ENCODE measurements around the gene LPAR4. TPM values are rescaled to one million over a fixed set of nuclear protein-coding genes. Genes with fewer than 3 reads are reported as not detected.

The LPAR4 gene
- total RNA-seq, 1 experiment from 2014 or later, result not detected

- intact Hi-C loops (cut with micrococcal nuclease), result no loop called here
- POLR2A ChIA-PET, result no interaction called here
- no peak overlapping the region for H3K4me3 ChIP-seq (replicated peaks in 1 of 2; ENCODE audit: low read depth in 1 of 2, low read length in 2 of 2)
- no peaks in the 10 kb centered on the region for H4K20me1 ChIP-seq (ENCODE audit: insufficient read depth)
- no TSS peak for BruUV-seq (replicated peaks)
- no peaks in the 10 kb centered on the region for H3K79me2 ChIP-seq (ENCODE audit: insufficient read depth, low read length)
- ATAC-seq (no peak), DNase-seq (ENCODE audit: low read depth, low spot score) (no peak)
- no peaks in the 10 kb centered on the region for H3K9me3 ChIP-seq (ENCODE audit: control insufficient read depth in 1 of 2, insufficient read depth in 1 of 2, low read depth in 1 of 2, low read length in 2 of 2)
- H2AFZ ChIP-seq (ENCODE audit: low read depth, low read length, poor library complexity, severe bottlenecking), result no peak overlapping the region
- no peak overlapping the region for H3K4me2 ChIP-seq (ENCODE audit: low read length)
- no peaks in the 10 kb centered on the region for H3K9me2 ChIP-seq (ENCODE audit: insufficient read depth)
- no peak overlapping the region for H3K9ac ChIP-seq (ENCODE audit: low read length)
- no peaks in the 10 kb centered on the region for H3K36me3 ChIP-seq (ENCODE audit: control insufficient read depth in 1 of 2, insufficient read depth in 2 of 2, low read length in 2 of 2)
- TF ChIP-seq CBX3 (IDR thresholded peaks at IDR 0.05; ENCODE audit: low read depth) (no peak), FOSL1 (IDR thresholded peaks at IDR 0.05; ENCODE audit: low read depth) (no peak), ELF1 (IDR thresholded peaks at IDR 0.05; ENCODE audit: borderline replicate concordance, low read depth) (no peak), POLR2A (IDR thresholded peaks at IDR 0.05; ENCODE audit: borderline replicate concordance, extremely low read depth, insufficient read depth, insufficient read length) (no peak), EGR1 (IDR thresholded peaks at IDR 0.05; ENCODE audit: low read depth) (no peak), YY1 (IDR thresholded peaks at IDR 0.05; ENCODE audit: extremely low read depth, insufficient replicate concordance, low read depth, low read length) (no peak)
- H3K4me1 ChIP-seq (ENCODE audit: control insufficient read depth in 1 of 2, insufficient read depth in 2 of 2, low read length in 2 of 2), result no peaks in the 10 kb centered on the region
- RAD21 ChIA-PET (ENCODE audit: low non-redundant PET in 1 of 2, low total read pairs in 2 of 2, uncharacterized antibody in 2 of 2, unreplicated experiment in 2 of 2), result no interaction called here
- CTCF ChIA-PET, result no interaction called here
- H3K27me3 ChIP-seq (ENCODE audit: insufficient read depth, low read length), result no peaks in the 10 kb centered on the region
- H3K27ac ChIP-seq (ENCODE audit: low read depth, low read length), result no peak overlapping the region
These were observed 41.4 kb upstream of the LPAR4 start for GRCh38 chrX:78706071-78706470.

DNA sequence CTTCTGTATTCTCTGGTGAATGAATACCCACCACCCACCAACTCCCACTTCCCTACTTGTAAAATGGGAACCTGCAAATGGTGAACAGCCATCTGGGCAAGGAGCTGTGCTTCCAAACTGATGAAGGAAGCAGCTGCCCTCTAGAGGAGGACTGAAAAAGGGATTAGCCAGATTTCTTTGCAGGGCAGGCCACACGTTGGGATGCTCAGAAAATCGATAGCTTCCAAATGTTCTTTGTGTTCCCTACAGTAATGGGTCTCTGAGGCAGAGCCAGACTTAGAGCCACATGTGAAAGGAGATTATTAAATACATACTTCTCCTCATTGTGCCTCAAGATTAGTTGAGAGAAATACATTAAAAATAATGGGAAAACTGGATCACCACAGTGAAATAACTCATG is 39.3 kb upstream of the LPAR4 start:
- H4K20me1 ChIP-seq (ENCODE audit: insufficient read depth), result no peaks in the 10 kb centered on the region
- H3K27ac ChIP-seq (ENCODE audit: low read depth, low read length), result no peak overlapping the region
- intact Hi-C loops (cut with micrococcal nuclease), result no loop called here
- no peak overlapping the region for H3K4me3 ChIP-seq (replicated peaks in 1 of 2; ENCODE audit: low read depth in 1 of 2, low read length in 2 of 2)
- RAD21 ChIA-PET (ENCODE audit: low non-redundant PET in 1 of 2, low total read pairs in 2 of 2, uncharacterized antibody in 2 of 2, unreplicated experiment in 2 of 2), result no interaction called here
- no peak overlapping the region for H2AFZ ChIP-seq (ENCODE audit: low read depth, low read length, poor library complexity, severe bottlenecking)
- no TSS peak for BruUV-seq (replicated peaks)
- H3K4me1 ChIP-seq (ENCODE audit: control insufficient read depth in 1 of 2, insufficient read depth in 2 of 2, low read length in 2 of 2), result no peaks in the 10 kb centered on the region
- CTCF ChIA-PET, result no interaction called here
- no peaks in the 10 kb centered on the region for H3K36me3 ChIP-seq (ENCODE audit: control insufficient read depth in 1 of 2, insufficient read depth in 2 of 2, low read length in 2 of 2)
- no peak overlapping the region for H3K9ac ChIP-seq (ENCODE audit: low read length)
- ATAC-seq, result no peak
- H3K4me2 ChIP-seq (ENCODE audit: low read length), result no peak overlapping the region
- no peak for DNase-seq (ENCODE audit: low read depth, low spot score)
- H3K9me2 ChIP-seq (ENCODE audit: insufficient read depth), result no peaks in the 10 kb centered on the region
- no peaks in the 10 kb centered on the region for H3K79me2 ChIP-seq (ENCODE audit: insufficient read depth, low read length)
- no peaks in the 10 kb centered on the region for H3K27me3 ChIP-seq (ENCODE audit: insufficient read depth, low read length)
- H3K9me3 ChIP-seq (ENCODE audit: control insufficient read depth in 1 of 2, insufficient read depth in 1 of 2, low read depth in 1 of 2, low read length in 2 of 2), result no peaks in the 10 kb centered on the region
- POLR2A ChIA-PET, result no interaction called here
- no peak for TF ChIP-seq RAD21 (IDR thresholded peaks at IDR 0.05; ENCODE audit: low read depth)
- no peak for TF ChIP-seq YY1 (IDR thresholded peaks at IDR 0.05; ENCODE audit: extremely low read depth, insufficient replicate concordance, low read depth, low read length)
- TF ChIP-seq SIN3A (IDR thresholded peaks at IDR 0.05; ENCODE audit: low read depth), result no peak
- no peak for TF ChIP-seq SP1 (IDR thresholded peaks at IDR 0.05; ENCODE audit: low read depth)
- no peak for TF ChIP-seq ZNF274 (IDR thresholded peaks at IDR 0.05; ENCODE audit: low read depth, low read length)
- TF ChIP-seq CEBPB (IDR thresholded peaks at IDR 0.05; ENCODE audit: low read depth), result no peak
- TF ChIP-seq, protein P1, sequence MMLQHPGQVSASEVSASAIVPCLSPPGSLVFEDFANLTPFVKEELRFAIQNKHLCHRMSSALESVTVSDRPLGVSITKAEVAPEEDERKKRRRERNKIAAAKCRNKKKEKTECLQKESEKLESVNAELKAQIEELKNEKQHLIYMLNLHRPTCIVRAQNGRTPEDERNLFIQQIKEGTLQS (IDR thresholded peaks at IDR 0.05), result no peak
- TF ChIP-seq TCF7L2 (IDR thresholded peaks at IDR 0.05; ENCODE audit: borderline replicate concordance, extremely low read depth, insufficient read depth, insufficient read length), result no peak
- no peak for TF ChIP-seq REST (IDR thresholded peaks at IDR 0.05; ENCODE audit: low read depth)
- no peak for TF ChIP-seq FOSL1 (IDR thresholded peaks at IDR 0.05; ENCODE audit: low read depth)
- TF ChIP-seq ZFX (IDR thresholded peaks at IDR 0.05), result no peak
- TF ChIP-seq SRF (IDR thresholded peaks at IDR 0.05; ENCODE audit: low read depth), result no peak
- TF ChIP-seq CBX3 (IDR thresholded peaks at IDR 0.05; ENCODE audit: low read depth), result no peak
- no peak for TF ChIP-seq EGR1 (IDR thresholded peaks at IDR 0.05; ENCODE audit: low read depth)
- no peak for TF ChIP-seq MAX (IDR thresholded peaks at IDR 0.05)
